GM12878 (cell line): Measurements from ENCODE around the gene TRPM8.

Experiments
- CHD1 ChIP-seq: IDR thresholded peaks from 2 replicates; pipeline ENCODE4 v1.6.1; 2012; ENCODE audit warnings: low read depth, low read length, improper control_type of control experiment
- CREB1 ChIP-seq: IDR thresholded peaks from 2 replicates; pipeline ENCODE4 v1.6.1; 2012; ENCODE audit warnings: low read depth, mild to moderate bottlenecking, inconsistent platforms
- CTCF ChIP-seq, 3 experiments: IDR thresholded peaks in 2 of 3; conservative IDR thresholded peaks in 1 of 3; 2 replicates each; pipeline ENCODE4 v1.5.1; 2011; ENCODE audit warnings: low read depth in 3 of 3, low read length in 3 of 3, mild to moderate bottlenecking in 3 of 3, control low read depth in 2 of 3, moderate library complexity in 2 of 3, inconsistent platforms in 1 of 3, mixed read lengths in 1 of 3; ENCODE audit not compliant: control insufficient read depth in 2 of 3, insufficient read depth in 1 of 3; ENCODE audit errors: extremely low read depth in 1 of 3
- IKZF1 ChIP-seq: fragments of 450-650 bp; conservative IDR thresholded peaks from 2 replicates; pipeline ENCODE4 v1.6.1; 2017; ENCODE audit warnings: antibody characterized with exemption, mild to moderate bottlenecking
- IRF4 ChIP-seq: IDR thresholded peaks from 2 replicates; pipeline ENCODE4 v1.6.1; 2011; ENCODE audit warnings: low read depth, low read length
- IRF5 ChIP-seq: fragments of 450-650 bp; IDR thresholded peaks from 2 replicates; pipeline ENCODE4 v1.6.1; 2017; ENCODE audit warnings: borderline replicate concordance
- JUNB ChIP-seq: IDR thresholded peaks from 2 replicates; pipeline ENCODE4 v1.6.1; 2016; ENCODE audit warnings: antibody characterized with exemption, mild to moderate bottlenecking
- MAX ChIP-seq: IDR thresholded peaks from 2 replicates; pipeline ENCODE4 v1.6.1; 2012; ENCODE audit warnings: low read depth, low read length, improper control_type of control experiment
- NKRF ChIP-seq: fragments of 450-650 bp; conservative IDR thresholded peaks from 2 replicates; pipeline ENCODE4 v1.6.1; 2017; ENCODE audit warnings: mild to moderate bottlenecking, moderate library complexity
- NR2C2 ChIP-seq: IDR thresholded peaks from 2 replicates; pipeline ENCODE4 v1.6.1; 2011; ENCODE audit warnings: borderline replicate concordance, low read depth; ENCODE audit not compliant: control insufficient read depth, insufficient read length
- RAD21 ChIP-seq: IDR thresholded peaks from 2 replicates; pipeline ENCODE4 v1.6.1; 2011; ENCODE audit warnings: mild to moderate bottlenecking, low read depth, low read length, moderate library complexity; ENCODE audit not compliant: insufficient read depth
- SRF ChIP-seq, 2 experiments: IDR thresholded peaks; 2 replicates each; pipeline ENCODE4 v1.6.1; 2011; ENCODE audit warnings: low read depth in 2 of 2, low read length in 2 of 2, mild to moderate bottlenecking in 1 of 2, moderate library complexity in 1 of 2
- TCF7 ChIP-seq: IDR thresholded peaks from 2 replicates; pipeline ENCODE4 v1.6.1; 2014; ENCODE audit warnings: antibody characterized with exemption, borderline replicate concordance
- ZNF24 ChIP-seq: fragments of 450-650 bp; IDR thresholded peaks from 2 replicates; pipeline ENCODE4 v1.6.1; 2017; ENCODE audit warnings: antibody characterized with exemption, mild to moderate bottlenecking

GRCh38 chr2:233925402-233925801 lies 8.2 kb downstream of the TRPM8 start:
- TF ChIP-seq RAD21 (no peak), JUNB (no peak), TCF7 (no peak), IRF4 (no peak), SRF (IDR thresholded peaks at IDR 0.05; ENCODE audit: low read depth in 2 of 2, low read length in 2 of 2) (no peak), NKRF (no peak), MAX (no peak), NR2C2 (no peak), CTCF (IDR thresholded peaks at IDR 0.05 in 2 of 3, conservative IDR thresholded peaks at IDR 0.05 in 1 of 3; ENCODE audit: control insufficient read depth in 2 of 3, extremely low read depth in 1 of 3, insufficient read depth in 1 of 3, low read depth in 3 of 3, low read length in 3 of 3) (no peak), IRF5 (no peak), CHD1 (no peak), CREB1 (no peak), ZNF24 (no peak), IKZF1 (no peak)
